Endothelial cell (in vitro differentiated cells): Measurements from ENCODE around the gene LILRA2. TPM values are rescaled to one million over a fixed set of nuclear protein-coding genes. Genes with fewer than 3 reads are reported as not detected.
"Not testable (repeated sequence)": the region's sequence is repeated elsewhere in the genome, so short reads cannot be mapped to it uniquely, and the experiment has no call there.

Experiments used
- DNase-seq: peaks from one replicate; pipeline ENCODE4 v3.0.0; 2021; ENCODE audit warnings: low spot score
- H3K27ac Mint-ChIP-seq: one replicate; pipeline ENCODE4 v1.8.0; 2021; ENCODE audit warnings: mixed read lengths, inconsistent platforms; ENCODE audit not compliant: unreplicated experiment
- H3K27me3 Mint-ChIP-seq: one replicate; pipeline ENCODE4 v1.8.0; 2021; ENCODE audit warnings: mild to moderate bottlenecking, moderate library complexity, mixed read lengths, inconsistent platforms; ENCODE audit not compliant: unreplicated experiment
- H3K36me3 Mint-ChIP-seq: one replicate; pipeline ENCODE4 v1.8.0; 2021; ENCODE audit warnings: mild to moderate bottlenecking, low read depth, mixed read lengths, inconsistent platforms; ENCODE audit not compliant: unreplicated experiment
- H3K4me1 Mint-ChIP-seq: one replicate; pipeline ENCODE4 v1.8.0; 2021; ENCODE audit warnings: mild to moderate bottlenecking, mixed read lengths, inconsistent platforms; ENCODE audit not compliant: unreplicated experiment
- H3K4me3 Mint-ChIP-seq: one replicate; pipeline ENCODE4 v1.8.0; 2021; ENCODE audit warnings: mild to moderate bottlenecking, mixed read lengths, inconsistent platforms; ENCODE audit not compliant: unreplicated experiment
- H3K9me3 Mint-ChIP-seq: one replicate; pipeline ENCODE4 v1.8.0; 2021; ENCODE audit warnings: mixed read lengths, inconsistent platforms; ENCODE audit not compliant: unreplicated experiment
- total RNA-seq: library from RNA; stranded (reverse); fragmentation: NEBNext Ultra II Directional; extraction: Animal tissue kit (Norgen Biotek cat#: 25700); gene quantifications from one replicate; pipeline ENCODE4 v1.2.1, GENCODE V29; 2021; ENCODE audit not compliant: unreplicated experiment
- TF ChIP-seq, protein P1 (sequence below): fragments of 200-600 bp; sonication (generic); IDR thresholded peaks from one replicate; pipeline ENCODE4 v1.5.0; 2021; ENCODE audit warnings: antibody characterized with exemption; ENCODE audit not compliant: unreplicated experiment

LILRA2 gene
- total RNA-seq, 1 donor from 2014 or later: not detected

- Mint-ChIP-seq H3K4me3 (no peak overlapping the region), H3K36me3 (no peaks in the 10 kb centered on the region), H3K27ac (no peak overlapping the region), H3K9me3 (peaks cover 18% of the 10 kb centered on the region), H3K4me1 (no peaks in the 10 kb centered on the region), H3K27me3 (no peaks in the 10 kb centered on the region)
- no peak for DNase-seq
- TF ChIP-seq, protein P1, sequence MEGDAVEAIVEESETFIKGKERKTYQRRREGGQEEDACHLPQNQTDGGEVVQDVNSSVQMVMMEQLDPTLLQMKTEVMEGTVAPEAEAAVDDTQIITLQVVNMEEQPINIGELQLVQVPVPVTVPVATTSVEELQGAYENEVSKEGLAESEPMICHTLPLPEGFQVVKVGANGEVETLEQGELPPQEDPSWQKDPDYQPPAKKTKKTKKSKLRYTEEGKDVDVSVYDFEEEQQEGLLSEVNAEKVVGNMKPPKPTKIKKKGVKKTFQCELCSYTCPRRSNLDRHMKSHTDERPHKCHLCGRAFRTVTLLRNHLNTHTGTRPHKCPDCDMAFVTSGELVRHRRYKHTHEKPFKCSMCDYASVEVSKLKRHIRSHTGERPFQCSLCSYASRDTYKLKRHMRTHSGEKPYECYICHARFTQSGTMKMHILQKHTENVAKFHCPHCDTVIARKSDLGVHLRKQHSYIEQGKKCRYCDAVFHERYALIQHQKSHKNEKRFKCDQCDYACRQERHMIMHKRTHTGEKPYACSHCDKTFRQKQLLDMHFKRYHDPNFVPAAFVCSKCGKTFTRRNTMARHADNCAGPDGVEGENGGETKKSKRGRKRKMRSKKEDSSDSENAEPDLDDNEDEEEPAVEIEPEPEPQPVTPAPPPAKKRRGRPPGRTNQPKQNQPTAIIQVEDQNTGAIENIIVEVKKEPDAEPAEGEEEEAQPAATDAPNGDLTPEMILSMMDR: no peak
Observed at GRCh38 chr19:54560881-54561385, 12.7 kb upstream of the LILRA2 start.

DNA sequence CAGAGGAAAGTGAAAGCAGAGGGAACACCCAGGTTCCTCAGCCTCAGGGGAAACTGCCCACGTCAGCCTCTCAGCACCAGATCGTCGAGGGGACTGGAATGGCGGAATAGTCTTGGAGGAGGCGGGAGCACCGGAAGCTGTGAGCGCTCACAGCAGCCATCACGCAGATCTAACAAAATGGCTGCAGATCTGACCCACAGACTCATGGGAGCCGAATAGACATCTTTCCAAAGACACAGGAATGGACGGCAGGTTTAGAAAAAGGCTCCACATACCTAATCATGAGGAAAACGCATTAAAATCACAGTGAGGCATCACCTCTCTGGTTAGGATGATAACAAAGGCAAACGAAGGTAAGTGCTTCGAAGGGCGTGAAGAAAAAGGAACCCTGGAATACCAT, 11.8 kb upstream of the LILRA2 start:
- DNase-seq: no peak
- TF ChIP-seq, protein P1: no peak
- no peak overlapping the region for H3K27ac Mint-ChIP-seq
- H3K36me3 Mint-ChIP-seq: no peaks in the 10 kb centered on the region
- no peaks in the 10 kb centered on the region for H3K4me1 Mint-ChIP-seq
- H3K9me3 Mint-ChIP-seq: peaks cover 21% of the 10 kb centered on the region
- no peaks in the 10 kb centered on the region for H3K27me3 Mint-ChIP-seq
- H3K4me3 Mint-ChIP-seq: no peak overlapping the region

DNA sequence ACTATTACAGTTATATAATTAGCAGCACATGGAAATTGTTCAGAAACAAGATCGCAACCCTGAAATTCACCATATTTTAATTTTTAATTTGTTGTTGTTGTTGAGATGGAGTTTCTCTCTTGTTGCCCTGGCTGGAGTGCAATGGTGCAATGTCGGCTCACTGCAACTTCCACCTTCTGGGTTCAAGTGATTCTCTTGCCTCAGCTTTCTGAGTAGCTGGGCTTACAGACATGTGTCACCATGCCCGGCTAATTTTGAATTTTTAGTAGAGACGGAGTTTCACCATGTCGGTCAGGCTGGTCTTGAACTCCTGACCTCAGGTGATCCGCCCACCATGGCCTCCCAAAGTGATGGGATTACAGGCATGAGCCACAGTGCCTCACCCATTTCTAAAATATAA, 10.4 kb upstream of the LILRA2 start:
- H3K27ac Mint-ChIP-seq, H3K4me3 Mint-ChIP-seq, H3K4me1 Mint-ChIP-seq, H3K36me3 Mint-ChIP-seq, H3K27me3 Mint-ChIP-seq, DNase-seq: not testable (repeated sequence)
- peaks cover 21% of the 10 kb centered on the region for H3K9me3 Mint-ChIP-seq

GRCh38 chr19:54570316-54570715, 3.3 kb upstream of the LILRA2 start:
- TF ChIP-seq, protein P1: no peak
- no peaks in the 10 kb centered on the region for H3K4me1 Mint-ChIP-seq
- peaks cover 29% of the 10 kb centered on the region for H3K9me3 Mint-ChIP-seq
- no peak overlapping the region for H3K27ac Mint-ChIP-seq
- no peaks in the 10 kb centered on the region for H3K36me3 Mint-ChIP-seq
- no peak for DNase-seq
- no peak overlapping the region for H3K4me3 Mint-ChIP-seq
- peaks cover 3% of the 10 kb centered on the region for H3K27me3 Mint-ChIP-seq

DNA sequence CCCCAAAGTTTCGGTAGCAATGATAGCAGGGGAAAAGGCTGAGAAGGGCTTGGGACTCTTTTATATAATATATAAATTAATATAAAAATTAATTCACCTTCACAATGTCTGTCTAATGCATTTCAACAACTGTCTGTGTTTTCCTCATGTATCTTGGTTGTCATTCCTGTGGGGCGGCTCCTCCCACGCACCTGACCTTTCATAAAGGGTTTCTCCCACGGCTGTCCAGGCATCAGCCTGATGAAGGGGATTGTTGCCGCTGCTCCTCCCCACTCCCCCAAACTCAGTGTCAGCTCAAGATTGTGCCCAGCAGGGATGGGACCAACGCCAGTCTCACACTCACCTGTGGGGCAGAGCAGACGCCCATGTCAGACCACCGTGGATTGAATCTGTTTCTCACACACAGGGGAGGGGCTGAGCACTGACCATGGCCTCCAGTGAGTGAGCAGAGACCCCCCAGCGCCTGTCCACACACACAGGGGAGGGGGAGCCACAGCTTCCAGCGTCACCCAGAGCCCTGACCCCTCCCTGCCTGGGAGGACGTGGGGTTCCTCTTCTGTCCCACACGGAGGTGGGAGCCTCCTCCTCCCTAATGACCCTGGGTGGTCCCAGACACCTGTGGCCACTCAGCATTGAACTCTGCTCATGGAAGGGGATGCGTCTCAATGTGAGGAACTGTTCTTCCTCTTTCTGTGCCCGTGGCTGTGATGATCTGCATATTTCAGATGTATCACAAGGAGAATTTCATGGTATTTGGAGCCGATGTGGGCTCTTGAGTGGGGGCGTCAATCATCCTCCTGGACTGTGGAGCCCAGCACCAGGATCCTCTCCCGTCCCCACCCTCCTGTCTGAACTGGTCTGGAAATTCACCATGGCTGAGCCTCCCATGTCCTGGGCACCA, 1.6 kb upstream of the LILRA2 start:
- Mint-ChIP-seq H3K27me3 (peaks cover 10% of the 10 kb centered on the region), H3K9me3 (peaks cover 29% of the 10 kb centered on the region)
- not testable (repeated sequence) for H3K4me3 Mint-ChIP-seq, H3K4me1 Mint-ChIP-seq, DNase-seq, H3K27ac Mint-ChIP-seq, H3K36me3 Mint-ChIP-seq
